ENCODE measurements around the gene PCBP3. TPM values are rescaled to one million over a fixed set of nuclear protein-coding genes. Genes with fewer than 3 reads are reported as not detected.

The PCBP3 gene
- total RNA-seq, 6 experiments from 2014 or later: not detected

DNA sequence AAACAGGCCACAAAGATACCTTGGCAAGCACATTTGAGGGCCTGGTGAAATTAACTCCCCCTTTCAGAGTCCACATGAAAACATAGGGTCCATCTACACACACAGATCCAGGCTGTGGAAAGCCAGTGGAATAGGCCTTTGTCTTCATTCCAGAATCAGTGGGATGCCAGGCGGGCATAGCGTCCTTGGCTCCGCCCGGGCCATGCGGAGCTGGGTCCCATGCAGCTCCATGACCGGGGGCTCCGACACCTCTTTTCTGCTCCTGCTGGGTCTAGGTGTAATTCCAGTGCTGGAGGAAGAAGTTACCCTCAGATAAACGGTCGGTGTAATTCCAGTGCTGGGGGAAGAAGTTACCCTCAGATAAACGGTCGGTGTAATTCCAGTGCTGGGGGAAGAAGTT lies 274.5 kb downstream of the PCBP3 start:
- H3K4me3 Mint-ChIP-seq: no peak overlapping the region
- H3K36me3 Mint-ChIP-seq (ENCODE audit: low read depth): no peaks in the 10 kb centered on the region
- H3K27ac Mint-ChIP-seq: no peak overlapping the region
- no peak for DNase-seq
- no peaks in the 10 kb centered on the region for H3K9me3 Mint-ChIP-seq
- H3K27me3 Mint-ChIP-seq (ENCODE audit: insufficient read depth): peaks cover 16% of the 10 kb centered on the region
- TF ChIP-seq, protein P1, sequence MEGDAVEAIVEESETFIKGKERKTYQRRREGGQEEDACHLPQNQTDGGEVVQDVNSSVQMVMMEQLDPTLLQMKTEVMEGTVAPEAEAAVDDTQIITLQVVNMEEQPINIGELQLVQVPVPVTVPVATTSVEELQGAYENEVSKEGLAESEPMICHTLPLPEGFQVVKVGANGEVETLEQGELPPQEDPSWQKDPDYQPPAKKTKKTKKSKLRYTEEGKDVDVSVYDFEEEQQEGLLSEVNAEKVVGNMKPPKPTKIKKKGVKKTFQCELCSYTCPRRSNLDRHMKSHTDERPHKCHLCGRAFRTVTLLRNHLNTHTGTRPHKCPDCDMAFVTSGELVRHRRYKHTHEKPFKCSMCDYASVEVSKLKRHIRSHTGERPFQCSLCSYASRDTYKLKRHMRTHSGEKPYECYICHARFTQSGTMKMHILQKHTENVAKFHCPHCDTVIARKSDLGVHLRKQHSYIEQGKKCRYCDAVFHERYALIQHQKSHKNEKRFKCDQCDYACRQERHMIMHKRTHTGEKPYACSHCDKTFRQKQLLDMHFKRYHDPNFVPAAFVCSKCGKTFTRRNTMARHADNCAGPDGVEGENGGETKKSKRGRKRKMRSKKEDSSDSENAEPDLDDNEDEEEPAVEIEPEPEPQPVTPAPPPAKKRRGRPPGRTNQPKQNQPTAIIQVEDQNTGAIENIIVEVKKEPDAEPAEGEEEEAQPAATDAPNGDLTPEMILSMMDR (IDR thresholded peaks at IDR 0.05): no peak
- peaks cover 8% of the 10 kb centered on the region for H3K4me1 Mint-ChIP-seq (ENCODE audit: low read depth)

DNA sequence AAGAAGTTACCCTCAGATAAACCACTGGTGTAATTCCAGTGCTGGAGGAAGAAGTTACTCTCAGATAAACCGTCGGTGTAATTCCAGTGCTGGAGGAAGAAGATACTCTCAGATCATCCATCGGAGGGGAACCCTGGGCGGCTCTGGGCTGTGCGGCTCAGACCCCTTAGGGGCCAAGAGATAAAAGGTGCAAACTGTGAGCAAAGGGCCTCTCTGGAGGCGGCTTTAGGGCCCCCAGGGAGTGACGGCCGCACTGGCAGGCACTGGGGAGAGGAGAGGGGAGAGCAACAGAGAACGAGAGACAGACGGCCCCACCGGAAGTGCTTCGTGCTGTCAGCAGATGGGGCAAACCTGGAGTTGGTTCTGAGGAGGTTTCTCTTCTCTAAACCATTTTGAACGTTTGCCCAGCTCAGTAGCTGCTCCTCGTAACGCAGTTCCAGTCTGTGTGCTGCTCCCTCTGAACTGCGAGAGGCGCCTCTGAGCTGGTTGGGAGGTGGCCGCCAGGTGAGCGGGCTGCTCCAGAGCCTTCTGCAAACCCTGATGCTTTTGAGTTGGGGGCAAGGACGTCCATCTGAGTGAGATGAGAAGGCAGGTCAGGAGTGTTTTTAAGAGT lies 275.4 kb downstream of the PCBP3 start:
- peaks cover 8% of the 10 kb centered on the region for H3K4me1 Mint-ChIP-seq (ENCODE audit: low read depth)
- TF ChIP-seq, protein P1 (IDR thresholded peaks at IDR 0.05): no peak
- H3K27ac Mint-ChIP-seq: no peak overlapping the region
- no peaks in the 10 kb centered on the region for H3K36me3 Mint-ChIP-seq (ENCODE audit: low read depth)
- DNase-seq: no peak
- peaks cover 14% of the 10 kb centered on the region for H3K27me3 Mint-ChIP-seq (ENCODE audit: insufficient read depth)
- H3K9me3 Mint-ChIP-seq: no peaks in the 10 kb centered on the region
- H3K4me3 Mint-ChIP-seq: no peak overlapping the region

DNA sequence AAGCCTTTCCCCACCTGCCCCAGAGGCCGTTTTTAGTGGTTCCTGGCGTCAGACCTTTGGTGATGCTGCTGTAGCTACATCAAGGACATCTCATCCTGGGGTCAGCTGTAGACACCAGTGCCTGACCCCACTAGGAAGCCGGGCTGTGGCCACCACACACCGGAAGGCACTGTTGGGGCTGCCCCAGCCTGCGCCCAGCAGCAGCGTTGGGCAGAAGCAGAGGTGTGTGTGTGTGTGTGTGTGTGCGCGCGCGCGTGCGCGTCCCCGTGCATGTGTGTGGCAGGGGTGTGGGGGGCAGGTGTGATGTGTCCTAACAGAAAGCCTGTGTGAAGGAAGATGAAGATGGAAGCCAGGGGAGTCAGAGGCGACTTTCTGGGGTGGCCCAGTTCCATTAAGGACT lies 276.1 kb downstream of the PCBP3 start:
- TF ChIP-seq, protein P1 (IDR thresholded peaks at IDR 0.05): no peak
- H3K27me3 Mint-ChIP-seq (ENCODE audit: insufficient read depth): peaks cover 14% of the 10 kb centered on the region
- no peak overlapping the region for H3K27ac Mint-ChIP-seq
- H3K4me1 Mint-ChIP-seq (ENCODE audit: low read depth): peaks cover 8% of the 10 kb centered on the region
- no peak overlapping the region for H3K4me3 Mint-ChIP-seq
- no peak for DNase-seq
- H3K36me3 Mint-ChIP-seq (ENCODE audit: low read depth): no peaks in the 10 kb centered on the region
- H3K9me3 Mint-ChIP-seq: no peaks in the 10 kb centered on the region

DNA sequence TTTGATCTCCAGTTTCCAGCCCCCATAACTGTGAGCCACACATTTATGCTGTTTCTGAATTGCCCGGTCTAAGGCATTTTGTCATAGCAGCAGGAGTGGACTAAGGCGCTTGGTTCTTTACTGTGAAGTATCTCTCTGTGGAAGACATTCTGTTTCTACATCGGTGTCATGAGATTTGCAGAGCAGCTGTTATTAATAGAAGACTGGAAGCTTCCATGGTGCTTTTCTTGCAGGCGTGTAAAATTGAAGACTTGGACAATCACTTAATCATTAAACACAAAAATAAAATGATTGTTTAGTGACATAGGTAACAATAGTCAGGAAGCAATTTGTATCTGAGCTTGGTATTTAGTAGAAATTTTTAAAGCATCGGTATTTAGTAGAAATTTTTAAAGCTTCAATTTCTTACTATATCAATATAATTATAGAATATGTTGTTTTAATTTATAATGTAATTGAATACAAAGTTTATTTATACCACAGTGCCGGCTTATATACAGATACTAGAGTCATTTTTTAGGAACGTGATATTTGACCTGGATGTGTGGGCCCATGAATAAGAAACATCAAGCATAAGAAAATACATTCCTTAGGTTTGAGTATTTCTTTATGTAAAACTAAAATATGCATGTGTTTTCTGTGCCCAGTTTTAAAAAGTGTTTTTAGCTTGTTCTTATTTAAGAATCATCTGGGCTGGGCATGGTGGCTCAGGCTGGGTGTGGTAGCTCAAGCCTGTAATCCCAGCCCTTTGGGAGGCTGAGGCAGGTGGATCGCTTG lies 277.5 kb downstream of the PCBP3 start:
- H3K4me3 Mint-ChIP-seq: no peak overlapping the region
- peak; percentile 17 for DNase-seq
- H3K4me1 Mint-ChIP-seq (ENCODE audit: low read depth): peaks cover 8% of the 10 kb centered on the region
- H3K27ac Mint-ChIP-seq: peak overlapping the region; percentile 64
- peaks cover 12% of the 10 kb centered on the region for H3K27me3 Mint-ChIP-seq (ENCODE audit: insufficient read depth)
- TF ChIP-seq, protein P1 (IDR thresholded peaks at IDR 0.05): no peak
- no peaks in the 10 kb centered on the region for H3K9me3 Mint-ChIP-seq
- H3K36me3 Mint-ChIP-seq (ENCODE audit: low read depth): no peaks in the 10 kb centered on the region

DNA sequence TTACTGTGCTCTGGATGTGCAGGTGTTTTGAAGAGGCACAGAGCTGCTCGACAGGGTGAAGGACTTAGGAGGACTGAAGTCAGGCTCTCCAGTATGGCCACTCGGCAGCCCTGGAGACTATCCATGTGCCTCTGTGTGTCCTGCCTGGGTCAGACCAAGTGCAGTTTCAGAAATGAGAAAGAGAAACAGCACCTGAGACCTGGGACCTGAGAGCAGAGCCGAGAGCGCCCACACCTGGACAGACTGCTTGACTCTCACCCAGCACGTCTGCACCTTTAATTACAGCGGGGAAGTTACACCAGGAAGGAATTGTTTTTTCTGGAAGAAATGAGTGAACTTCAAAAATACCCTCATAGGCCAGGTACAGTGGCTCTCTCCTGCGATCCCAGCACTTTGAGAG lies 278.4 kb downstream of the PCBP3 start:
- no peak for DNase-seq
- H3K27ac Mint-ChIP-seq: no peak overlapping the region

More for the DNA sequence above, 278.4 kb downstream of the PCBP3 start:
- no peaks in the 10 kb centered on the region for H3K9me3 Mint-ChIP-seq
- TF ChIP-seq, protein P1 (IDR thresholded peaks at IDR 0.05): no peak; the same call in 1 of the 2 replicates
- H3K36me3 Mint-ChIP-seq (ENCODE audit: low read depth): no peaks in the 10 kb centered on the region
- peaks cover 7% of the 10 kb centered on the region for H3K4me1 Mint-ChIP-seq (ENCODE audit: low read depth)
- peaks cover 11% of the 10 kb centered on the region for H3K27me3 Mint-ChIP-seq (ENCODE audit: insufficient read depth)
- H3K4me3 Mint-ChIP-seq: no peak overlapping the region

All from HFFc6 (cell line).